Transverse colon (tissue), 4 donors: ENCODE results near the gene USP19. TPM values are rescaled to one million over a fixed set of nuclear protein-coding genes. Genes with fewer than 3 reads are reported as not detected.

ENCODE experiments used
- DNase-seq: peaks from one replicate; pipeline ENCODE4 v3.0.0-alpha.2; 2019
- H3K27ac ChIP-seq, 4 donors: fragments of 200-600 bp; sonication (generic); 2 replicates each; pipeline ENCODE4 v1.5.1; 2016 to 2018; ENCODE audit warnings: inconsistent platforms in 4 of 4
- H3K27me3 ChIP-seq: fragments of 200-600 bp; sonication (generic); 2 replicates; pipeline ENCODE4 v1.5.1; 2017; ENCODE audit warnings: inconsistent platforms
- H3K36me3 ChIP-seq, 4 donors: fragments of 200-600 bp; sonication (generic); 2 replicates each; pipeline ENCODE4 v1.5.1; 2017 to 2019; ENCODE audit warnings: inconsistent platforms in 4 of 4
- H3K4me1 ChIP-seq, 4 donors: fragments of 200-600 bp; sonication (generic); 2 replicates each; pipeline ENCODE4 v1.5.1; 2017 to 2020; ENCODE audit warnings: inconsistent platforms in 4 of 4
- H3K4me3 ChIP-seq, 4 donors: fragments of 200-600 bp; sonication (generic); 1 replicate in 1 of 4; 2 replicates in 3 of 4; pipeline versions ENCODE4 v1.5.1 to v1.6.1; 2017 to 2019; ENCODE audit warnings: inconsistent platforms in 4 of 4
- H3K9me3 ChIP-seq, 2 donors: fragments of 200-600 bp; sonication (generic); 2 replicates each; pipeline ENCODE4 v1.5.1; 2017 to 2019; ENCODE audit warnings: inconsistent platforms in 2 of 2
- CTCF ChIP-seq, 5 experiments: fragments of 200-600 bp in 3 of 5; fragments of 450-650 bp in 2 of 5; sonication (generic) in 3 of 5; IDR thresholded peaks; 1 replicate in 2 of 5; 2 replicates in 3 of 5; pipeline ENCODE4 v1.5.1; 2016 to 2017; ENCODE audit warnings: antibody characterized with exemption in 5 of 5, inconsistent platforms in 3 of 5, mild to moderate bottlenecking in 2 of 5, moderate library complexity in 1 of 5
- EP300 ChIP-seq: sonication (generic); formaldehyde crosslinking; IDR thresholded peaks from one replicate; pipeline ENCODE4 v1.6.1; 2017; ENCODE audit warnings: antibody characterized with exemption, low read depth
- POLR2A ChIP-seq: fragments of 450-650 bp; IDR thresholded peaks from one replicate; pipeline ENCODE4 v1.6.1; 2016; ENCODE audit warnings: antibody characterized with exemption, mild to moderate bottlenecking, moderate library complexity
- POLR2AphosphoS5 ChIP-seq, 3 donors: sonication (generic); formaldehyde crosslinking; IDR thresholded peaks; one replicate each; pipeline ENCODE4 v1.6.1; 2016; ENCODE audit warnings: antibody characterized with exemption in 3 of 3
- WGBS, 2 donors: methylation state at CpG; one replicate each; pipeline ENCODE4 v1.1.5; 2018; ENCODE audit warnings: low coverage in 1 of 2; 5-methylcytosine and 5-hydroxymethylcytosine counted together
- in situ Hi-C, 4 donors: fragments of 200-750 bp; cut with MboI; loops; one replicate each; pipeline versions ENCODE4 v1.15.0 to v1.15.1; 2017; ENCODE audit warnings: low sequenced_read_pairs in 3 of 4, low pct_ligation_motif_present in 1 of 4, low pct_unique_long_range_greater_than_20kb in 1 of 4
- intact Hi-C: fragments of 100-400 bp; cut with DNase I; formaldehyde crosslinking; loops from one replicate; pipeline ENCODE4 v1.15.1; 2023; ENCODE audit warnings: low total_unique reads
- total RNA-seq, 4 donors: library from RNA; depleted of rRNA; stranded (reverse); fragments of >200 nt; gene quantifications; one replicate each; pipeline ENCODE4 v1.1.0, GENCODE V29; 2016

USP19 gene
- total RNA-seq, 4 donors from 2014 or later = 66.5 to 86.2 (median 71.7) TPM

DNA sequence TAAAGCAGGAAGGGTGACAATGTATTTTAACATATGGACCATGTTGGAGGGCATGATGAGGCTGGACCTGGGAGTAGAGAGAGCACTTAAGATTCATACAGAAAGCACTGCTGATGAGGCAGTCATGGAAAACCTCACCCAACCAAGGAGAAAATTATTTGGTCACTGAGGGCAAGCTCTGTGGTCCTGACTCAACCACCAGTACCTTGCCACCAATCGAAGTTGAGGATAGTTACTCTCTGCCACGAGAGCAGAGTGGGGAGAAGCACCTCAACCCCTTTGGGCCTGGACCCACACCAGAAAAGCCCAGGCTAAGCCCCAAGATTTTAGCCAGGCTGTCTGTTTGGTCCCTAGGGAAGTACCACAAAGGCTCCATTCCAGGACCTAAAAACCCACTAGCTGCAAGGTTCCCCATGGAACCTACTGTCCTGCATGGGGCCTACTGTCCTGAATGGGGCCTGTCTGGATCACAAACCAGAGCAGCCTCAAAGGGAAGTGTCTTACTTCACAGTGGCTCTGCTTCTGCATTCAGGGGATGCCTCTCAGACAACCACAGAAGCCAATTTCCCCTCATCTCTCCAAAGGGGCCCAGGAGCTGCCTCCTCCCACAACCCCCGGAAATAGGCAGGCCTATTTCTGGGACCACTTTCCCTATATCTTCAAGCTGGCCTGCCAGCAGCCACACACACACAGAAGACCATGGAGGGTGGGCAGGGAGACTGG, 41.3 kb upstream of the USP19 start:
- no peak for DNase-seq
- H3K4me1 ChIP-seq = peaks cover 7 to 23% (median 16%) of the 10 kb centered on the region in 4 donors
- H3K36me3 ChIP-seq = peaks cover 0 to 9% (median 2%) of the 10 kb centered on the region in 4 donors
- H3K9me3 ChIP-seq = no peaks in the 10 kb centered on the region
- in situ Hi-C loops (loop anchor here in 3 of 4 donors (10.0 to 25.0 kb wide), 2 partner anchors 275 to 283 kb away; partner anchors contain the start of gene NICN1 (in 2 of the 3)), intact Hi-C loops (loop anchor here (10.0 kb wide), 1 partner anchor 293 kb away; no protein-coding TSS in a partner anchor)
- H3K27ac ChIP-seq = no peak overlapping the region
- no peaks in the 10 kb centered on the region for H3K27me3 ChIP-seq
- no peak overlapping the region for H3K4me3 ChIP-seq
- no peak for TF ChIP-seq CTCF (IDR thresholded peaks at IDR 0.05)
- no peak for TF ChIP-seq EP300
- TF ChIP-seq POLR2A = no peak
- TF ChIP-seq POLR2AphosphoS5 (IDR thresholded peaks at IDR 0.05) = no peak
- WGBS, 2 donors = 74% methylated on average over 3 of the region's 3 CpGs; no CpG with 5 or more reads in 1 of the 2 donors

GRCh38 chr3:49161197-49161596, 40.6 kb upstream of the USP19 start:
- Histone ChIP-seq H3K4me1 (peaks cover 7 to 16% (median 11%) of the 10 kb centered on the region in 4 donors), H3K9me3 (no peaks in the 10 kb centered on the region), H3K27ac (no peak overlapping the region), H3K4me3 (no peak overlapping the region), H3K27me3 (no peaks in the 10 kb centered on the region), H3K36me3 (peaks cover 0 to 9% (median 2%) of the 10 kb centered on the region in 4 donors)
- DNase-seq = no peak
- WGBS, 2 donors = 92% methylated on average over 2 of the region's 2 CpGs; no CpG with 5 or more reads in 1 of the 2 donors
- in situ Hi-C loops = loop anchor here in 3 of 4 donors (10.0 to 25.0 kb wide), 2 partner anchors 276 to 284 kb away; partner anchors contain the start of gene NICN1 (in 2 of the 3)
- intact Hi-C loops = loop anchor here (10.0 kb wide), 1 partner anchor 294 kb away; no protein-coding TSS in a partner anchor
- TF ChIP-seq EP300 (no peak), CTCF (IDR thresholded peaks at IDR 0.05) (no peak), POLR2A (no peak), POLR2AphosphoS5 (IDR thresholded peaks at IDR 0.05) (no peak)

DNA sequence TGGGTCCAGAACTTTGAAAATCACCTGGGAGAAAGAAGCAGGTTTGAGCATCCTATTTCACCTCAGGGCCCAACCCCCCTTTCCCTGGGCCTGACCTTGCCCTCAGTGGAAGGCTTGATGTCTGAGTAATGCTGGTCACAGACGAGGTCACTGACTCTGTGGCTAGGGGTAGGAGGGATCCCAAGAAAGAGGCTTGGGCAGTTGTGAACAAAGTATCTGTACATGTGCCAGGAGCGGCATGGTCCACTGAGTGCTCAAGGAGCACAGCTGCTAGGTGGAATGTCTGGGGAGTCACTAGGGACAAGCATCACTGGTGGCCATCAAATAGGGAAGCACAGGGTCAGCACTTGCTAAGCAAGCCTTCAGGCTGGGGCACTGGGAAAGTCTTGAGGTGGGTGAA, 38.2 kb upstream of the USP19 start:
- Histone ChIP-seq H3K27ac (no peak overlapping the region), H3K27me3 (no peaks in the 10 kb centered on the region), H3K4me3 (no peak overlapping the region), H3K9me3 (no peaks in the 10 kb centered on the region), H3K4me1 (peaks cover 0 to 3% (median 0%) of the 10 kb centered on the region in 4 donors), H3K36me3 (peaks cover 0 to 9% (median 2%) of the 10 kb centered on the region in 4 donors)
- in situ Hi-C loops = loop anchor here in 2 of 4 donors (25.0 kb wide), 1 partner anchor 279 kb away; the partner anchor contains the start of gene NICN1 (in 2 of the 2)
- 63% methylated on average over 2 of the region's 2 CpGs; no CpG with 5 or more reads in 1 of the 2 donors for WGBS, 2 donors
- intact Hi-C loops = no loop called here
- TF ChIP-seq POLR2AphosphoS5 (IDR thresholded peaks at IDR 0.05) = no peak
- TF ChIP-seq EP300 = no peak
- TF ChIP-seq POLR2A = no peak
- TF ChIP-seq CTCF (IDR thresholded peaks at IDR 0.05) = no peak
- no peak for DNase-seq

GRCh38 chr3:49158103-49158709, 37.6 kb upstream of the USP19 start:
- peaks cover 0 to 3% (median 0%) of the 10 kb centered on the region in 4 donors for H3K4me1 ChIP-seq
- 55% methylated on average over 5 of the region's 5 CpGs; no CpG with 5 or more reads in 1 of the 2 donors for WGBS, 2 donors
- H3K27me3 ChIP-seq = no peaks in the 10 kb centered on the region
- intact Hi-C loops = no loop called here
- H3K9me3 ChIP-seq = no peaks in the 10 kb centered on the region
- DNase-seq = peak; percentile 64
- H3K36me3 ChIP-seq = peaks cover 0 to 3% (median 1%) of the 10 kb centered on the region in 4 donors
- peak; percentile 9 to 57 (median 32) for TF ChIP-seq CTCF (IDR thresholded peaks at IDR 0.05)
- TF ChIP-seq EP300 = no peak
- TF ChIP-seq POLR2A = no peak
- no peak overlapping the region for H3K27ac ChIP-seq
- in situ Hi-C loops = loop anchor here in 2 of 4 donors (25.0 kb wide), 1 partner anchor 279 kb away; the partner anchor contains the start of gene NICN1 (in 2 of the 2)
- no peak overlapping the region for H3K4me3 ChIP-seq
